Measurements from ENCODE around the gene GFOD1. TPM values are rescaled to one million over a fixed set of nuclear protein-coding genes. Genes with fewer than 3 reads are reported as not detected.

GFOD1 gene
- total RNA-seq, 2 experiments from 2014 or later = 22.6 to 35.0 TPM

DNA sequence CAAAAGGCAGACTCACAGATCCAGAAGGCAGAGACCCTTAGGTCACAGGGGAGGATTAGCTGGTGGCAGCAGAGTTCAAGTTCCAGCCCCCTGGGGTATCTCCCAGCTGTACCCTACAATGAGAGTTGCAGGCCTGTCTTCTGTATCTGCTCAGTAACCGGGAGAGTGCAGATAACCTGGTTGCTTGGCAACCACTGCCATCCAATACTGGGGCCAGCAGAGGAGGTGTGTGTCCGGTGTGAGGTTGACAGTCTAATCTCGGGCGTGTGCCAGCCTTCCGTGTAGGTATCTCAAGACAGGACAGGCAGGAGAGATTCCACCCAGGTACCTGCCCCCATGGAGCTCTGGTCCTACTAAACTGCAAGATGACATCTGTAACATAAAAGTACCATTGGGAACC, 102.4 kb downstream of the GFOD1 start:
- Histone ChIP-seq H3K4me1 (ENCODE audit: insufficient read depth, low read length, poor library complexity, severe bottlenecking) (peaks cover 15% of the 10 kb centered on the region), H3K9me3 (ENCODE audit: low read length) (no peaks in the 10 kb centered on the region), H3K36me3 (ENCODE audit: insufficient read depth, low read length) (peaks cover 12% of the 10 kb centered on the region), H4K20me1 (ENCODE audit: insufficient read depth, low read length) (no peaks in the 10 kb centered on the region), H3K9me2 (ENCODE audit: insufficient read depth, low read length) (no peaks in the 10 kb centered on the region), H3K4me3 (ENCODE audit: low read depth, low read length, poor library complexity, severe bottlenecking) (no peak overlapping the region), H3K4me2 (ENCODE audit: low read length) (no peak overlapping the region), H2AFZ (ENCODE audit: low read length) (no peak overlapping the region), H3K79me2 (ENCODE audit: insufficient read depth, low read depth, low read length) (no peaks in the 10 kb centered on the region), H3K27ac (ENCODE audit: low read depth, low read length, poor library complexity, severe bottlenecking) (no peak overlapping the region)
- POLR2A ChIA-PET = interaction anchor here (0.9 kb wide), 1 partner anchor 9 kb away, joined by 3 read pairs; no protein-coding TSS in a partner anchor
- no peak for TF ChIP-seq EZH2phosphoT487 (IDR thresholded peaks at IDR 0.05; ENCODE audit: borderline replicate concordance, low read depth, low read length)
- TF ChIP-seq, protein P1, sequence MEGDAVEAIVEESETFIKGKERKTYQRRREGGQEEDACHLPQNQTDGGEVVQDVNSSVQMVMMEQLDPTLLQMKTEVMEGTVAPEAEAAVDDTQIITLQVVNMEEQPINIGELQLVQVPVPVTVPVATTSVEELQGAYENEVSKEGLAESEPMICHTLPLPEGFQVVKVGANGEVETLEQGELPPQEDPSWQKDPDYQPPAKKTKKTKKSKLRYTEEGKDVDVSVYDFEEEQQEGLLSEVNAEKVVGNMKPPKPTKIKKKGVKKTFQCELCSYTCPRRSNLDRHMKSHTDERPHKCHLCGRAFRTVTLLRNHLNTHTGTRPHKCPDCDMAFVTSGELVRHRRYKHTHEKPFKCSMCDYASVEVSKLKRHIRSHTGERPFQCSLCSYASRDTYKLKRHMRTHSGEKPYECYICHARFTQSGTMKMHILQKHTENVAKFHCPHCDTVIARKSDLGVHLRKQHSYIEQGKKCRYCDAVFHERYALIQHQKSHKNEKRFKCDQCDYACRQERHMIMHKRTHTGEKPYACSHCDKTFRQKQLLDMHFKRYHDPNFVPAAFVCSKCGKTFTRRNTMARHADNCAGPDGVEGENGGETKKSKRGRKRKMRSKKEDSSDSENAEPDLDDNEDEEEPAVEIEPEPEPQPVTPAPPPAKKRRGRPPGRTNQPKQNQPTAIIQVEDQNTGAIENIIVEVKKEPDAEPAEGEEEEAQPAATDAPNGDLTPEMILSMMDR (conservative IDR thresholded peaks at IDR 0.05; ENCODE audit: low read length) = no peak
- CTCF ChIA-PET (ENCODE audit: unreplicated experiment) = no interaction called here
- no peak for DNase-seq (ENCODE audit: low spot score)
- BruUV-seq (replicated peaks) = no TSS peak
- intact Hi-C loops (cut with micrococcal nuclease; ENCODE audit: unreplicated experiment) = no loop called here

DNA sequence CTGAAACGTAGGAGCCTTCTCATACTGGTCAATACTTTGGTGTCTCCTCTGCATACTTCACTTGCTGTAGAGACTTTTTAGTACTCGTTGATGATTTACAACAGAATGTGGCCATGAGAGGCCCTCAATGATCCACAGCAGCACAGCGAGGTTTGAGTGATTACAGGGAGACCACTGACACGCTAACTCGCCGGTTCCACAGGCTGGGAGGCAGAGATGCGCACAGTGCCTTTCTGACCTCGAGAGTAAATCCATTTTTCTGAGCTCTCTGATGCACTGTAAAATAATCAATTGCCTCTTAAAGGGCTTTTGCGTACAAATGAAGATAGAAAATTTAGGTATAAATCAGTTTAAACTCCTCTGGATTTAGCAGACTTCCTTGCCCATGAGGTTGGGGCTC, 102.9 kb downstream of the GFOD1 start:
- TF ChIP-seq EZH2phosphoT487 (IDR thresholded peaks at IDR 0.05; ENCODE audit: borderline replicate concordance, low read depth, low read length) = no peak
- TF ChIP-seq, protein P1 (conservative IDR thresholded peaks at IDR 0.05; ENCODE audit: low read length) = no peak
- H3K4me2 ChIP-seq (ENCODE audit: low read length) = no peak overlapping the region
- DNase-seq (ENCODE audit: low spot score) = no peak
- H3K36me3 ChIP-seq (ENCODE audit: insufficient read depth, low read length) = peaks cover 12% of the 10 kb centered on the region
- H3K9me3 ChIP-seq (ENCODE audit: low read length) = no peaks in the 10 kb centered on the region
- no peak overlapping the region for H2AFZ ChIP-seq (ENCODE audit: low read length)
- no peaks in the 10 kb centered on the region for H3K9me2 ChIP-seq (ENCODE audit: insufficient read depth, low read length)
- CTCF ChIA-PET (ENCODE audit: unreplicated experiment) = no interaction called here
- peaks cover 20% of the 10 kb centered on the region for H3K4me1 ChIP-seq (ENCODE audit: insufficient read depth, low read length, poor library complexity, severe bottlenecking)
- H3K4me3 ChIP-seq (ENCODE audit: low read depth, low read length, poor library complexity, severe bottlenecking) = no peak overlapping the region
- BruUV-seq (replicated peaks) = no TSS peak
- H3K79me2 ChIP-seq (ENCODE audit: insufficient read depth, low read depth, low read length) = no peaks in the 10 kb centered on the region
- H4K20me1 ChIP-seq (ENCODE audit: insufficient read depth, low read length) = no peaks in the 10 kb centered on the region
- intact Hi-C loops (cut with micrococcal nuclease; ENCODE audit: unreplicated experiment) = no loop called here
- H3K27ac ChIP-seq (ENCODE audit: low read depth, low read length, poor library complexity, severe bottlenecking) = no peak overlapping the region
- POLR2A ChIA-PET = interaction anchor here (0.9 to 1.2 kb wide), 2 partner anchors 10 to 12 kb away, joined by 3 read pairs; no protein-coding TSS in a partner anchor

DNA sequence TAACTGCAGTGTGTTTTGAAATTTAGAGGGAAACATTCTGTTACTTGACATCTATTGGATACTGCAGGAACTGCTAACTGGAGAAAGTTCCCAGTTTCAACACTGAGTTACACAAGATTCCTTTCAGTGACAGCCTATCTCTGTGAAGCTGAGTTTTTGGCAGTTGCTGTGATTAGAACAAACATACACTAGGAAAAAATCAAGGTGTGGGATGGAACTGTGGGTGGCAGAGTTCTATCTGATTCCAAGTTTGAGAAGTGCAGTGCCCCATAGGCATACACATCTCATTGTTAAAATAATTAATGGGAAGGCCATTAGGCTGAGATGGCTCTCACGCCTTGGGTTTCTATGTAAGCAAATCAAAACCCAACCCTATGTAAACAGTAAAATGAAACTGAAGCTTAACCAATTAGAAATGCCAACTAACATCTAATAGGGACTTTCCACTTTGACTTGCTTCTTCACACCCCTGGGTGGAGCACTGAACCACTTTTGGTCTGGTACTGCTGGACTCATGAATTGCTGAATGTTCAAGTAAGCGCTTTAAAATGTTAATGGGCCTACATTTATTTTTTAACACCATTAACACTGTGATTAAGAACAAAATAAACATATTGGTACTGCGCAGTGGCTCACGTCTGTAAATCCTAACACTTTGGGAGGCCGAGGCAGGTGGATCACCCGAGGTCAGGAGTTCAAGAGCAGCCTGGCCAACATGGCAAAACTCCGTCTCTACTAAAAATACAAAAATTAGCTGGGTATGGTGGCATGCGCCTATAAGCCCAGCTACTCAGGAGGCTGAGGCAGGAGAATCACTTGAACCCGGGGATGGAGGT, 103.9 kb downstream of the GFOD1 start:
- ChIA-PET CTCF (ENCODE audit: unreplicated experiment) (interaction anchor here (0.5 kb wide), 1 partner anchor 9 kb away, joined by 3 read pairs; no protein-coding TSS in a partner anchor), POLR2A (interaction anchor here (1.2 kb wide), 1 partner anchor 12 kb away, joined by 3 read pairs; no protein-coding TSS in a partner anchor)
- H3K9me2 ChIP-seq (ENCODE audit: insufficient read depth, low read length) = no peaks in the 10 kb centered on the region
- H4K20me1 ChIP-seq (ENCODE audit: insufficient read depth, low read length) = no peaks in the 10 kb centered on the region
- no peak for TF ChIP-seq EZH2phosphoT487 (IDR thresholded peaks at IDR 0.05; ENCODE audit: borderline replicate concordance, low read depth, low read length)
- TF ChIP-seq, protein P1 (conservative IDR thresholded peaks at IDR 0.05; ENCODE audit: low read length) = peak; percentile 42
- no peak overlapping the region for H3K4me2 ChIP-seq (ENCODE audit: low read length)
- BruUV-seq (replicated peaks) = no TSS peak
- peaks cover 30% of the 10 kb centered on the region for H3K4me1 ChIP-seq (ENCODE audit: insufficient read depth, low read length, poor library complexity, severe bottlenecking)
- no peaks in the 10 kb centered on the region for H3K79me2 ChIP-seq (ENCODE audit: insufficient read depth, low read depth, low read length)
- H3K4me3 ChIP-seq (ENCODE audit: low read depth, low read length, poor library complexity, severe bottlenecking) = no peak overlapping the region
- intact Hi-C loops (cut with micrococcal nuclease; ENCODE audit: unreplicated experiment) = no loop called here
- H3K36me3 ChIP-seq (ENCODE audit: insufficient read depth, low read length) = peaks cover 12% of the 10 kb centered on the region
- no peak overlapping the region for H2AFZ ChIP-seq (ENCODE audit: low read length)
- no peak for DNase-seq (ENCODE audit: low spot score)
- H3K27ac ChIP-seq (ENCODE audit: low read depth, low read length, poor library complexity, severe bottlenecking) = no peak overlapping the region
- H3K9me3 ChIP-seq (ENCODE audit: low read length) = no peaks in the 10 kb centered on the region

All from OCI-LY7 (cell line).